HG03064 (cell line): ENCODE measurements around the gene REEP2.
"Not testable (repeated sequence)": the region's sequence is repeated elsewhere in the genome, so short reads cannot be mapped to it uniquely, and the experiment has no call there.

Experiments used
- ATAC-seq: cut with Tn5 transposase; IDR thresholded peaks from one replicate; pipeline ENCODE4 v1.9.1; 2021; ENCODE audit warnings: low read depth; ENCODE audit not compliant: unreplicated experiment

The REEP2 gene

GRCh38 chr5:138466125-138466899 is 27.5 kb downstream of the REEP2 start:
- ATAC-seq, result no peak

DNA sequence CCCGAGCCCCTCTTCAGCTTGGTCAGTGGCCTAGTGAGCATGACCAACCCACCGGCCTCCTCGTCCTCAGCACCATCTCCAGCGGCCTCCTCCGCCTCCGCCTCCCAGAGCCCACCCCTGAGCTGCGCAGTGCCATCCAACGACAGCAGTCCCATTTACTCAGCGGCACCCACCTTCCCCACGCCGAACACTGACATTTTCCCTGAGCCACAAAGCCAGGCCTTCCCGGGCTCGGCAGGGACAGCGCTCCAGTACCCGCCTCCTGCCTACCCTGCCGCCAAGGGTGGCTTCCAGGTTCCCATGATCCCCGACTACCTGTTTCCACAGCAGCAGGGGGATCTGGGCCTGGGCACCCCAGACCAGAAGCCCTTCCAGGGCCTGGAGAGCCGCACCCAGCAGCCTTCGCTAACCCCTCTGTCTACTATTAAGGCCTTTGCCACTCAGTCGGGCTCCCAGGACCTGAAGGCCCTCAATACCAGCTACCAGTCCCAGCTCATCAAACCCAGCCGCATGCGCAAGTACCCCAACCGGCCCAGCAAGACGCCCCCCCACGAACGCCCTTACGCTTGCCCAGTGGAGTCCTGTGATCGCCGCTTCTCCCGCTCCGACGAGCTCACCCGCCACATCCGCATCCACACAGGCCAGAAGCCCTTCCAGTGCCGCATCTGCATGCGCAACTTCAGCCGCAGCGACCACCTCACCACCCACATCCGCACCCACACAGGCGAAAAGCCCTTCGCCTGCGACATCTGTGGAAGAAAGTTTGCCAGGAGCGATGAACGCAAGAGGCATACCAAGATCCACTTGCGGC is 28.2 kb downstream of the REEP2 start:
- ATAC-seq, result no peak

DNA sequence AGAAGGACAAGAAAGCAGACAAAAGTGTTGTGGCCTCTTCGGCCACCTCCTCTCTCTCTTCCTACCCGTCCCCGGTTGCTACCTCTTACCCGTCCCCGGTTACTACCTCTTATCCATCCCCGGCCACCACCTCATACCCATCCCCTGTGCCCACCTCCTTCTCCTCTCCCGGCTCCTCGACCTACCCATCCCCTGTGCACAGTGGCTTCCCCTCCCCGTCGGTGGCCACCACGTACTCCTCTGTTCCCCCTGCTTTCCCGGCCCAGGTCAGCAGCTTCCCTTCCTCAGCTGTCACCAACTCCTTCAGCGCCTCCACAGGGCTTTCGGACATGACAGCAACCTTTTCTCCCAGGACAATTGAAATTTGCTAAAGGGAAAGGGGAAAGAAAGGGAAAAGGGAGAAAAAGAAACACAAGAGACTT is 28.9 kb downstream of the REEP2 start:
- no peak for ATAC-seq

GRCh38 chr5:138468133-138468965 is 29.5 kb downstream of the REEP2 start:
- ATAC-seq, result no peak

- no peak for ATAC-seq
Measured at GRCh38 chr5:138468966-138469539, 30.2 kb downstream of the REEP2 start.

GRCh38 chr5:138469540-138470321 is 30.9 kb downstream of the REEP2 start:
- ATAC-seq, result no peak

GRCh38 chr5:138470322-138471051 is 31.6 kb downstream of the REEP2 start:
- ATAC-seq, result no peak

GRCh38 chr5:138471052-138471361 is 32.1 kb downstream of the REEP2 start:
- ATAC-seq, result no peak

- no peak for ATAC-seq
Measured at GRCh38 chr5:138472353-138472752, 33.5 kb downstream of the REEP2 start.

DNA sequence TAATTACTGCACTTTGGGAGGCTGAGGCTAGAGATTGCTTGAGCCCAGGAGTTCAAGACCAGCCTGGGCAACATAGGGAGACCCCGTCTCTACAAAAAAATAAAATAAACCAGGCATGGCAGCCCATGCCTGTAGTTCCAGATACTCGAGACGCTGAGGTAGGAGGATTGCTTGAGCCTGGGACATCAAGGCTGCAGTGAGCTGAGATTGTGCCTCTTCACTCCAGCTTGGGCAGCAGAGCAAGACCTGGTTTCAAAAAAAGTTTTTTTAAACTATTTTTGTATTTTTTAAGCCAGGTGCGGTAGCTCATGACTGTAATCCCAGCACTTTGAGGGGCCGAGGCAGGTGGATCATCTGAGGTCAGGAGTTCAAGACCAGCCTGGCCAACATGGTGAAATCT is 34.3 kb downstream of the REEP2 start:
- ATAC-seq, result not testable (repeated sequence)

DNA sequence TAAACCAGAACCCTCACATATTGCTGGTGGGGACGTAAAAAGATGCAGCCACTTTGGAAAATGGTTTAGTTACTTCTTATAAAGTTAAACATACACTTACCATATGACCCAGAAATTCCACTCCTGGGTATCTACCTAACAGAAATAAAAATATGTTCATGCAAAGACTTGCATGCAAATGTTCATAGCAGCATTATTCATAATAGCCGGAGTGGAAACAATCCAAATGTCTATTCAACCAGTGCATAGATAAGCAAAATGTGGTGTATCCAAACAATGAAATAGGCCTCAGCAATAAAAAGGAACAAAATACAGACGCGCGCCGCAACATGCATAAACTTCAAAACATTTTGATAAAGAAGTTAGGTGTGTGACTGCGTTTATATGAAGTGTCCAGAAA is 38.1 kb downstream of the REEP2 start:
- no peak for ATAC-seq

GRCh38 chr5:138482638-138483037 is 43.8 kb downstream of the REEP2 start:
- ATAC-seq, result no peak

- no peak for ATAC-seq
Measured at GRCh38 chr5:138488481-138488945, 49.7 kb downstream of the REEP2 start.

DNA sequence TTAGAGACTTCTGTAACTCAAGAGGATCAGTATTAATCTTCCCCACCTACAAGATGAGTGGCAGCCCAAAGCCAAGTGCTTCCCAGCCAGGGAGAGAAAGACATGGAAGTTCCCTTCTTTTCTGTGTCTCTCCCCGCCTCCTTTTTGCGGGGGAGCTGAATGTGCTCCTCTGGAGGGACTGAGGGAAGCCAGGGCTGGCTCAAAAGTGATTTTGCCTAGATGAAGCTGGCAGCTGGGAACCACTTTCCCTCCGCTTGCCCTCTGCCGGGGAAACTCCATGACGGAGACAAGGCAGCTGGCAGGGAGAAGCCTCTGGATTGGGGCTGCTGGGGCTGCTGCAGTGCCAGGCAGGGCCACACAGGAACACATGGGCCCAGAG is 50.8 kb downstream of the REEP2 start:
- ATAC-seq, result no peak

DNA sequence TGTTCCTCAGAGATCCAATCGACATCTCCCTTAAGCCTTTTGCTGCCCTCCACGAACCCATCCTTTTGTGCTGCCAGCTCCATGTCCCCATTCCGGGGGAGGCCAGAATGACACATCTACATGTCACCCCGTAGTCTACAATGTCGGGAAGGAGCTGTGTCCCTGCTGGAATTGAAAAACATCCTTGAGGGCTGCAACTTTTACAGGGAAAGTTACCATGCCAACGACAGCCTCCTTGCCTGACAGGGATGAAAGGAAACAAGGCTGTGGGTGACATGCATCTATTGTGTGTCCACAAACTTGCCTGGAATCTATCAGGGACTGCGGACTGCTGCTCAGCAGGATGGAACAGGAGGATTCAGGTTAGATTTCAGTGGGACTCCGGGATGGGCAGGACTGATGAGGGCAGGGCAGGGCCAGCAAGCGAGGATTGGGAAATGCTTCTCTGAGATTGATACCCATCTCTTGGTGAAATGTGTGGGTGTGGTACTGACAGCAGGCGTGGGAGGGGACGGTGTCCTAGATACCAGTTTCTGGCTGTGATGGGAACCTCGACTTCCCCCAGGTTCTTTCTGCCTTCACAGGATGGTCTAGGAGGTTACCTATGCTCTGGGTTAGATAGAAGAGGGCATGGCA is 51.9 kb downstream of the REEP2 start:
- ATAC-seq, result no peak

- no peak for ATAC-seq
Measured at GRCh38 chr5:138491284-138491648, 52.4 kb downstream of the REEP2 start.

- ATAC-seq, result peak; percentile 98
Measured at GRCh38 chr5:138491669-138492559, 53.1 kb downstream of the REEP2 start.

DNA sequence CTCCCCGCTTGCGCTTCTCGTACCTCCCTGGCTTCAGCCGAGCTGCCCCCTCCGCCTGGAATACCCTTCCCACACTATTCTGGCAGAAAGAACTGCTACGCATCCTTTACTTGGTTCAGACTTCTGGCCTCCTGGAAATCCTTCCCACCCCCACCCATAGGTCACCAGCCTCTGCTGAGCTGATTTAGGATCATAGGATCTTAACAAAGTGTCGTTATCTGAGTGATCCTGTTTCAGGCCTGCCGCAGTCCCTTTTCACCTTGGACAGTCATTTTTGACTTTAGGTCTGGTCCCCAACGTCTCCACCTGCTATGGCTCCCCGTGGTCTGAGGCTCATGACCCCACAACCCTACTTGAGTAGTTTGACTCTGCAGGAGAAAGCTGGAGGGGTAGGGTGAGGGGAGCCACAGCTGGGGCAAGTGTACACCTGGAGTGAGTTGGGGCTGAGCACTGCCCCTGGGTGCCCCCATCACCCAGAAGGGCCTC is 53.7 kb downstream of the REEP2 start:
- no peak for ATAC-seq
